NCI-H345 treated with DMSO at 0.1 percent for 48 hours (cell line): ENCODE results near the gene SMARCA2.

Source experiments
- DNase-seq: peaks from one replicate; lab custom pipeline; 2025; ENCODE audit not compliant: unreplicated experiment; lab: John Stamatoyannopoulos, UW

SMARCA2 gene

GRCh38 chr9:2199999-2200796 is 185.1 kb downstream of the SMARCA2 start:
- DNase-seq = no peak

GRCh38 chr9:2208465-2208864 is 193.3 kb downstream of the SMARCA2 start:
- DNase-seq = no peak

GRCh38 chr9:2208991-2209390 is 193.8 kb downstream of the SMARCA2 start:
- no peak for DNase-seq

GRCh38 chr9:2209400-2209799 is 194.3 kb downstream of the SMARCA2 start:
- DNase-seq = no peak

GRCh38 chr9:2210201-2210600 is 195.1 kb downstream of the SMARCA2 start:
- no peak for DNase-seq

GRCh38 chr9:2213830-2214468 is 198.8 kb downstream of the SMARCA2 start:
- DNase-seq = no peak

- DNase-seq = no peak
Measured at GRCh38 chr9:2214707-2215106, 199.6 kb downstream of the SMARCA2 start.

- no peak for DNase-seq
Measured at GRCh38 chr9:2215921-2216441, 200.8 kb downstream of the SMARCA2 start.

GRCh38 chr9:2216591-2216990 is 201.4 kb downstream of the SMARCA2 start:
- DNase-seq = no peak

- no peak for DNase-seq
Measured at GRCh38 chr9:2217540-2217939, 202.4 kb downstream of the SMARCA2 start.

- no peak for DNase-seq
Measured at GRCh38 chr9:2220036-2220435, 204.9 kb downstream of the SMARCA2 start.

- no peak for DNase-seq
Measured at GRCh38 chr9:2227144-2227867, 212.2 kb downstream of the SMARCA2 start.

- no peak for DNase-seq
Measured at GRCh38 chr9:2228132-2228531, 213.0 kb downstream of the SMARCA2 start.

GRCh38 chr9:2228641-2229040 is 213.5 kb downstream of the SMARCA2 start:
- no peak for DNase-seq

- no peak for DNase-seq
Measured at GRCh38 chr9:2229109-2229721, 214.1 kb downstream of the SMARCA2 start.

GRCh38 chr9:2230362-2230761 is 215.2 kb downstream of the SMARCA2 start:
- DNase-seq = no peak

- no peak for DNase-seq
Measured at GRCh38 chr9:2231101-2231500, 216.0 kb downstream of the SMARCA2 start.

GRCh38 chr9:2231829-2232228 is 216.7 kb downstream of the SMARCA2 start:
- DNase-seq = no peak

GRCh38 chr9:2233274-2233673 is 218.1 kb downstream of the SMARCA2 start:
- no peak for DNase-seq

- DNase-seq = peak; percentile 30
Measured at GRCh38 chr9:2234371-2234893, 219.3 kb downstream of the SMARCA2 start.

GRCh38 chr9:2235623-2236022 is 220.5 kb downstream of the SMARCA2 start:
- DNase-seq = no peak
